Smooth muscle cell (in vitro differentiated cells): ENCODE results near the gene SIGLEC6. TPM values are rescaled to one million over a fixed set of nuclear protein-coding genes. Genes with fewer than 3 reads are reported as not detected.
A peak's percentile ranks its signal among the peaks of the same experiment; 100 is the strongest.

Experiments
- DNase-seq: peaks from one replicate; lab custom pipeline; 2025; ENCODE audit not compliant: unreplicated experiment; lab: John Stamatoyannopoulos, UW
- H2AFZ ChIP-seq: fragments of 200-600 bp; sonication (generic); 2 replicates; pipeline ENCODE4 v1.6.0; 2016; ENCODE audit warnings: antibody characterized with exemption, low read depth, mild to moderate bottlenecking
- H3F3A ChIP-seq: fragments of 200-600 bp; sonication (generic); 2 replicates; pipeline ENCODE4 v1.6.0; 2017; ENCODE audit warnings: antibody characterized with exemption, low read depth
- H3K27ac ChIP-seq: fragments of 200-600 bp; sonication (generic); 2 replicates; pipeline ENCODE4 v1.5.1; 2016; ENCODE audit warnings: low read depth, mild to moderate bottlenecking
- H3K27me3 ChIP-seq: fragments of 200-600 bp; sonication (generic); 2 replicates; pipeline ENCODE4 v1.6.1; 2016; ENCODE audit warnings: low read depth, mild to moderate bottlenecking
- H3K36me3 ChIP-seq: fragments of 200-600 bp; sonication (generic); 2 replicates; pipeline ENCODE4 v1.5.1; 2016; ENCODE audit warnings: low read depth
- H3K4me1 ChIP-seq: fragments of 200-600 bp; sonication (generic); 2 replicates; pipeline ENCODE4 v1.5.1; 2016; ENCODE audit warnings: low read depth
- H3K4me2 ChIP-seq: fragments of 200-600 bp; sonication (generic); 2 replicates; pipeline ENCODE4 v1.6.0; 2016; ENCODE audit warnings: mild to moderate bottlenecking
- H3K4me3 ChIP-seq: fragments of 200-600 bp; sonication (generic); 2 replicates; pipeline ENCODE4 v1.5.1; 2016; ENCODE audit warnings: mild to moderate bottlenecking
- H3K79me2 ChIP-seq: fragments of 200-600 bp; sonication (generic); 2 replicates; pipeline ENCODE4 v1.6.0; 2016; ENCODE audit warnings: low read depth, mild to moderate bottlenecking
- H3K9ac ChIP-seq: fragments of 200-600 bp; sonication (generic); 2 replicates; pipeline ENCODE4 v1.6.0; 2016; ENCODE audit warnings: low read depth
- H3K9me3 ChIP-seq: fragments of 200-600 bp; sonication (generic); replicated peaks from 2 replicates; pipeline ENCODE4 v1.5.1; 2016; ENCODE audit warnings: low read depth
- H4K20me1 ChIP-seq: fragments of 200-600 bp; sonication (generic); 2 replicates; pipeline ENCODE4 v1.6.0; 2016; ENCODE audit warnings: low read depth
- CTCF ChIP-seq: fragments of 200-600 bp; sonication (generic); IDR thresholded peaks from 2 replicates; pipeline ENCODE4 v1.5.1; 2017; ENCODE audit warnings: borderline replicate concordance, mild to moderate bottlenecking, antibody characterized with exemption; ENCODE audit not compliant: insufficient read depth, poor library complexity, severe bottlenecking
- WGBS: methylation state at CpG from one replicate; pipeline ENCODE4 v1.1.7; 2016; ENCODE audit warnings: low lambda C conversion rate; 5-methylcytosine and 5-hydroxymethylcytosine counted together
- polyA plus RNA-seq: library from polyadenylated mRNA; unstranded; fragments of >200 nt; fragmentation: Nextera tagmentation; extraction: Ambion mirVana; gene quantifications from 2 replicates; pipeline ENCODE4 v1.2.1, GENCODE V29; 2016
- total RNA-seq: library from RNA; depleted of rRNA; stranded (reverse); fragments of >200 nt; gene quantifications from 2 replicates; pipeline ENCODE4 v1.2.3, GENCODE V29; 2014

Gene SIGLEC6
- total and polyA plus RNA-seq, 2 experiments from 2014 or later, result 2.0 TPM; not detected in 1

- Histone ChIP-seq H3K4me1 (no peaks in the 10 kb centered on the region), H3K4me2 (no peak overlapping the region), H3K79me2 (no peaks in the 10 kb centered on the region), H3K27ac (no peak overlapping the region), H3K27me3 (no peaks in the 10 kb centered on the region), H2AFZ (no peak overlapping the region), H3K4me3 (no peak overlapping the region), H3K36me3 (no peaks in the 10 kb centered on the region), H3K9me3 (peaks cover 6% of the 10 kb centered on the region), H3F3A (no peaks in the 10 kb centered on the region), H4K20me1 (no peaks in the 10 kb centered on the region), H3K9ac (no peak overlapping the region)
- 71% methylated on average over 2 of the region's 2 CpGs for WGBS
- DNase-seq, result no peak
- TF ChIP-seq CTCF, result no peak
Observed at GRCh38 chr19:51520728-51521127, 10.7 kb downstream of the SIGLEC6 start.

- peak; percentile 54 for TF ChIP-seq CTCF
- no peak for DNase-seq
- 19% methylated on average over 3 of the region's 3 CpGs for WGBS
Observed at GRCh38 chr19:51514866-51515481, 16.5 kb downstream of the SIGLEC6 start.

GRCh38 chr19:51513968-51514367, 17.5 kb downstream of the SIGLEC6 start:
- no peak overlapping the region for H3K4me2 ChIP-seq
- no peaks in the 10 kb centered on the region for H4K20me1 ChIP-seq
- H3K9me3 ChIP-seq, result peaks cover 6% of the 10 kb centered on the region
- WGBS, result 46% methylated on average over 2 of the region's 2 CpGs
- no peak overlapping the region for H3K4me3 ChIP-seq
- no peaks in the 10 kb centered on the region for H3K79me2 ChIP-seq
- TF ChIP-seq CTCF, result no peak
- no peak overlapping the region for H3K9ac ChIP-seq
- no peak for DNase-seq
- no peaks in the 10 kb centered on the region for H3F3A ChIP-seq
- H3K27me3 ChIP-seq, result no peaks in the 10 kb centered on the region
- no peaks in the 10 kb centered on the region for H3K36me3 ChIP-seq
- H3K27ac ChIP-seq, result no peak overlapping the region
- H3K4me1 ChIP-seq, result no peaks in the 10 kb centered on the region
- no peak overlapping the region for H2AFZ ChIP-seq

More at GRCh38 chr19:51514866-51515481, 16.5 kb downstream of the SIGLEC6 start:
- Histone ChIP-seq H3F3A (no peaks in the 10 kb centered on the region), H3K4me3 (no peak overlapping the region), H3K9ac (no peak overlapping the region), H3K4me2 (no peak overlapping the region), H3K27ac (no peak overlapping the region), H3K79me2 (no peaks in the 10 kb centered on the region), H3K36me3 (no peaks in the 10 kb centered on the region), H4K20me1 (no peaks in the 10 kb centered on the region), H3K27me3 (no peaks in the 10 kb centered on the region), H3K4me1 (no peaks in the 10 kb centered on the region), H3K9me3 (peaks cover 6% of the 10 kb centered on the region), H2AFZ (no peak overlapping the region)

GRCh38 chr19:51511353-51511752, 20.1 kb downstream of the SIGLEC6 start:
- H3K9ac ChIP-seq, result no peak overlapping the region
- H3K4me3 ChIP-seq, result no peak overlapping the region
- no peak for TF ChIP-seq CTCF
- no peak for DNase-seq
- no peak overlapping the region for H3K27ac ChIP-seq
- no peak overlapping the region for H3K4me2 ChIP-seq
- H3F3A ChIP-seq, result no peaks in the 10 kb centered on the region
- WGBS, result 38% methylated on average over 6 of the region's 6 CpGs
- no peaks in the 10 kb centered on the region for H4K20me1 ChIP-seq
- no peaks in the 10 kb centered on the region for H3K4me1 ChIP-seq
- H2AFZ ChIP-seq, result no peak overlapping the region
- no peaks in the 10 kb centered on the region for H3K36me3 ChIP-seq
- H3K9me3 ChIP-seq, result peaks cover 3% of the 10 kb centered on the region
- H3K79me2 ChIP-seq, result no peaks in the 10 kb centered on the region
- H3K27me3 ChIP-seq, result no peaks in the 10 kb centered on the region
